Psoas muscle (tissue), 8 donors: ENCODE data around the gene MYB. TPM values are rescaled to one million over a fixed set of nuclear protein-coding genes. Genes with fewer than 3 reads are reported as not detected.
"Not testable (repeated sequence)": the region's sequence is repeated elsewhere in the genome, so short reads cannot be mapped to it uniquely, and the experiment has no call there.

Source experiments
- ATAC-seq, 4 donors: fragments of 200-7000 bp; cut with Tn5 transposase; one replicate each; pipeline ENCODE4 v1.9.1; 2020; ENCODE audit warnings: moderate library complexity in 3 of 4, mild to moderate bottlenecking in 2 of 4
- DNase-seq, 2 donors: peaks; one replicate each; pipeline ENCODE4 v3.0.0-alpha.2; 2020
- H3K27ac ChIP-seq: fragments of 200-600 bp; one replicate; pipeline ENCODE4 v1.8.0; 2022
- H3K27me3 ChIP-seq, 3 donors: fragments of 200-600 bp in 1 of 3; one replicate each; pipeline versions ENCODE4 v1.6.1 to v1.8.0; 2013 to 2022; ENCODE audit warnings: low read length in 2 of 3, mild to moderate bottlenecking in 2 of 3, moderate library complexity in 1 of 3; ENCODE audit not compliant: insufficient read depth in 3 of 3
- H3K36me3 ChIP-seq, 2 donors: fragments of 200-600 bp in 1 of 2; one replicate each; pipeline versions ENCODE4 v1.6.1 to v1.8.0; 2013 to 2022; ENCODE audit warnings: low read depth in 1 of 2, mild to moderate bottlenecking in 1 of 2, moderate library complexity in 1 of 2; ENCODE audit not compliant: insufficient read depth in 1 of 2
- H3K4me1 ChIP-seq: fragments of 200-600 bp; one replicate; pipeline ENCODE4 v1.8.0; 2022
- H3K4me3 ChIP-seq: fragments of 200-600 bp; one replicate; pipeline ENCODE4 v1.8.0; 2022; ENCODE audit warnings: mild to moderate bottlenecking
- H3K9me3 ChIP-seq: fragments of 200-600 bp; one replicate; pipeline ENCODE4 v1.8.0; 2022
- CTCF ChIP-seq: fragments of 200-600 bp; IDR thresholded peaks from one replicate; pipeline ENCODE4 v1.8.0; 2022; ENCODE audit warnings: antibody characterized with exemption
- WGBS, 3 donors: extraction: QIAGEN DNeasy Blood & Tissue Kit; methylation state at CpG; one replicate each; pipeline versions ENCODE4 v1.1.6 to v1.1.7; 2013; 5-methylcytosine and 5-hydroxymethylcytosine counted together
- intact Hi-C, 2 donors: fragments of 100-400 bp; cut with DNase I; formaldehyde crosslinking; loops; one replicate each; pipeline versions ENCODE4 v1.11.0 to v1.14.2; 2022
- polyA plus RNA-seq, 3 donors: library from polyadenylated mRNA; stranded (reverse); fragments of 200-250 nt; gene quantifications; one replicate each; pipeline ENCODE4 v1.2.3, GENCODE V29; 2013
- total RNA-seq, 4 donors: library from RNA; stranded (reverse); fragmentation: NEBNext Ultra II Directional in 2 of 4; extraction: Animal tissue kit (Norgen Biotek cat#: 25700) in 2 of 4; gene quantifications; one replicate each; pipeline versions ENCODE4 v1.2.1 to v1.2.4, GENCODE V29; 2021 to 2023
- donor health status: healthy with polysubstance abuse.
- donor health status: DM: no; HTN: no; CAD: no; lungs with moderate emphysema.
- donor health status: Bipolar disorder and iron deficiency.
- donor health status: healthy.
- donor health status: DM: yes; HTN: yes; CAD: no.
- donor health status: DM: no; HTN: no; CAD: no.
- donor health status: DM: no; HTN: no; CAD: no.
- donor health status: DM: yes; HTN: yes; CAD: no.

MYB gene
- total and polyA plus RNA-seq, 7 donors, result 0.04 to 0.28 (median 0.05) TPM; not detected in 3

- ATAC-seq (no peak), DNase-seq (no peak)
- no peak for TF ChIP-seq CTCF
- Histone ChIP-seq H3K4me1 (no peaks in the 10 kb centered on the region), H3K27me3 (no peaks in the 10 kb centered on the region), H3K27ac (no peak overlapping the region), H3K4me3 (no peak overlapping the region), H3K36me3 (no peaks in the 10 kb centered on the region), H3K9me3 (no peaks in the 10 kb centered on the region)
- WGBS, 3 donors, result 82 to 88% (median 84%) methylated on average over 7 of the region's 7 CpGs
- intact Hi-C loops, result no loop called here
Observed at GRCh38 chr6:135243871-135244796, 63.0 kb downstream of the MYB start.

GRCh38 chr6:135244805-135245204, 63.7 kb downstream of the MYB start:
- 92 to 97% (median 93%) methylated on average over 6 of the region's 6 CpGs for WGBS, 3 donors
- ATAC-seq, result no peak

GRCh38 chr6:135246412-135247012, 65.4 kb downstream of the MYB start:
- H3K27ac ChIP-seq, H3K27me3 ChIP-seq, H3K36me3 ChIP-seq, H3K9me3 ChIP-seq, H3K4me1 ChIP-seq, ATAC-seq, intact Hi-C loops, DNase-seq, H3K4me3 ChIP-seq: not testable (repeated sequence)
- WGBS, 3 donors, result 84 to 88% (median 86%) methylated on average over 8 of the region's 8 CpGs

More at GRCh38 chr6:135244805-135245204, 63.7 kb downstream of the MYB start:
- TF ChIP-seq CTCF, result no peak
- no peak for DNase-seq
- no peaks in the 10 kb centered on the region for H3K27me3 ChIP-seq
- H3K9me3 ChIP-seq, result no peaks in the 10 kb centered on the region
- H3K4me1 ChIP-seq, result no peaks in the 10 kb centered on the region
- no peaks in the 10 kb centered on the region for H3K36me3 ChIP-seq
- H3K4me3 ChIP-seq, result no peak overlapping the region
- H3K27ac ChIP-seq, result no peak overlapping the region
- intact Hi-C loops, result no loop called here

- Histone ChIP-seq H3K27ac (no peak overlapping the region), H3K27me3 (no peaks in the 10 kb centered on the region), H3K4me3 (no peak overlapping the region), H3K36me3 (no peaks in the 10 kb centered on the region), H3K9me3 (no peaks in the 10 kb centered on the region), H3K4me1 (no peaks in the 10 kb centered on the region)
- intact Hi-C loops, result no loop called here
- WGBS, 3 donors, result 87 to 89% (median 89%) methylated on average over 9 of the region's 9 CpGs
- TF ChIP-seq CTCF, result no peak
- DNase-seq, result no peak
- no peak for ATAC-seq
Observed at GRCh38 chr6:135250234-135250633, 69.1 kb downstream of the MYB start.

GRCh38 chr6:135250751-135251497, 69.8 kb downstream of the MYB start:
- no peaks in the 10 kb centered on the region for H3K4me1 ChIP-seq
- H3K4me3 ChIP-seq, result no peak overlapping the region
- TF ChIP-seq CTCF, result no peak
- H3K9me3 ChIP-seq, result no peaks in the 10 kb centered on the region
- intact Hi-C loops, result no loop called here
- H3K36me3 ChIP-seq, result no peaks in the 10 kb centered on the region
- no peak for DNase-seq
- no peak for ATAC-seq
- H3K27me3 ChIP-seq, result no peaks in the 10 kb centered on the region
- 82 to 86% (median 83%) methylated on average over 9 of the region's 9 CpGs for WGBS, 3 donors
- no peak overlapping the region for H3K27ac ChIP-seq
